Posterior cingulate gyrus (tissue), 11 donors: ENCODE measurements around the gene HNRNPL.
A peak's percentile ranks its signal among the peaks of the same experiment; 100 is the strongest.

ENCODE experiments used
- DNase-seq, 10 donors: peaks; one replicate each; pipeline versions ENCODE4 v3.0.0 to v3.0.0-alpha.2; 2020 to 2021; ENCODE audit warnings: mixed read lengths in 3 of 10
- intact Hi-C: fragments of 100-400 bp; cut with DNase I; formaldehyde crosslinking; loops from one replicate; pipeline ENCODE4 v1.15.1; 2023

The HNRNPL gene

GRCh38 chr19:38788478-38789243, 61.1 kb downstream of the HNRNPL start, which contains the start of gene LGALS7B:
Gene LGALS7B, plus strand, starts transcription at chr19:38789200. Its CDS starts 27 bp downstream, at chr19:38789227.
- intact Hi-C loops = no loop called here
- peak in 1 of 10 donors; percentile 46 for DNase-seq

- DNase-seq = peak in 1 of 10 donors; percentile 26
- intact Hi-C loops = no loop called here
These were observed 63.1 kb downstream of the HNRNPL start for GRCh38 chr19:38786572-38787265.
